SK-N-SH (cell line): ENCODE results near the gene SYNE1.

Source experiments
- GABPA ChIP-seq: IDR thresholded peaks from 2 replicates; pipeline ENCODE4 v1.4.0; 2012; ENCODE audit warnings: low read depth, mild to moderate bottlenecking
- POLR2AphosphoS5 ChIP-seq: IDR thresholded peaks from 2 replicates; pipeline ENCODE4 v1.6.1; 2012; ENCODE audit warnings: low read depth, low read length
- RAD21 ChIP-seq: IDR thresholded peaks from 2 replicates; pipeline ENCODE4 v1.6.1; 2012; ENCODE audit warnings: mild to moderate bottlenecking, low read length
- RCOR1 ChIP-seq: fragments of 150-350 bp; IDR thresholded peaks from 2 replicates; pipeline ENCODE4 v1.6.1; 2017; ENCODE audit warnings: antibody characterized with exemption, low read length
- TAF1 ChIP-seq: IDR thresholded peaks from 2 replicates; pipeline ENCODE4 v1.6.1; 2012; ENCODE audit warnings: low read depth, mild to moderate bottlenecking, low read length, moderate library complexity, borderline replicate concordance
- TCF12 ChIP-seq: IDR thresholded peaks from 2 replicates; pipeline ENCODE4 v1.4.0; 2012
- YY1 ChIP-seq: IDR thresholded peaks from 2 replicates; pipeline ENCODE4 v1.4.0; 2012; ENCODE audit warnings: low read depth, mild to moderate bottlenecking
- TF ChIP-seq, protein P1 (sequence below): fragments of 200-600 bp; sonication (generic); IDR thresholded peaks from 2 replicates; pipeline ENCODE4 v1.6.1; 2017; ENCODE audit warnings: antibody characterized with exemption, mild to moderate bottlenecking, moderate library complexity

DNA sequence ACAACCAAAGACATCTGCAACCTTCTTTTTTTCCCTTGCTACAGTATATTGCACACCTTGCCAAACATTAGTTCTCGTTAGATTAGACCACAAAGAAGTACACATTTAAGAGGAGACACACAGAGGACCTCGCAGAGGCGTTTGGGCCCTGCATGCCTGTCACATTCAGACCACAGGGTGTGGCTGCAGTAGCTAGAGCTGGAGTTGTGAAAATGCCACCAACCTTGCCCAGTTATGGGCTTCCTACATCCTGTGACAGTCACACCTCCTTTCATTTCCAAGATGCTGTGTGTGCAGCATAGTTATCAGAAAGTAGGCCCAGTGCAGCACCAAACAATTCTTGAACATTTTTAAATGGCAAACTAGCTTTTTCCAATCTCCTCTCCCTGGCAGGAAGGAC, 2.4 kb downstream of the SYNE1 start:
- TF ChIP-seq, protein P1, sequence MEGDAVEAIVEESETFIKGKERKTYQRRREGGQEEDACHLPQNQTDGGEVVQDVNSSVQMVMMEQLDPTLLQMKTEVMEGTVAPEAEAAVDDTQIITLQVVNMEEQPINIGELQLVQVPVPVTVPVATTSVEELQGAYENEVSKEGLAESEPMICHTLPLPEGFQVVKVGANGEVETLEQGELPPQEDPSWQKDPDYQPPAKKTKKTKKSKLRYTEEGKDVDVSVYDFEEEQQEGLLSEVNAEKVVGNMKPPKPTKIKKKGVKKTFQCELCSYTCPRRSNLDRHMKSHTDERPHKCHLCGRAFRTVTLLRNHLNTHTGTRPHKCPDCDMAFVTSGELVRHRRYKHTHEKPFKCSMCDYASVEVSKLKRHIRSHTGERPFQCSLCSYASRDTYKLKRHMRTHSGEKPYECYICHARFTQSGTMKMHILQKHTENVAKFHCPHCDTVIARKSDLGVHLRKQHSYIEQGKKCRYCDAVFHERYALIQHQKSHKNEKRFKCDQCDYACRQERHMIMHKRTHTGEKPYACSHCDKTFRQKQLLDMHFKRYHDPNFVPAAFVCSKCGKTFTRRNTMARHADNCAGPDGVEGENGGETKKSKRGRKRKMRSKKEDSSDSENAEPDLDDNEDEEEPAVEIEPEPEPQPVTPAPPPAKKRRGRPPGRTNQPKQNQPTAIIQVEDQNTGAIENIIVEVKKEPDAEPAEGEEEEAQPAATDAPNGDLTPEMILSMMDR = no peak
- TF ChIP-seq RCOR1 (no peak), TAF1 (no peak), RAD21 (no peak), POLR2AphosphoS5 (no peak), YY1 (no peak), GABPA (no peak), TCF12 (no peak)
